Measurements from ENCODE around the gene COBL. TPM values are rescaled to one million over a fixed set of nuclear protein-coding genes. Genes with fewer than 3 reads are reported as not detected.

The COBL gene
- total and polyA plus RNA-seq, 2 of the 4 experiments (the other 2 are of a cell fraction) = under 0.01 TPM; not detected in 1

- CTCF ChIA-PET = no interaction called here
- no peak overlapping the region for H3K14ac ChIP-seq (replicated peaks; ENCODE audit: low read depth, low read length)
Observed at GRCh38 chr7:51064688-51065087, 251.9 kb downstream of the COBL start.

More at GRCh38 chr7:51064688-51065087, 251.9 kb downstream of the COBL start:
- H3K9ac ChIP-seq (ENCODE audit: low read depth, low read length) = no peak overlapping the region
- ATAC-seq (ENCODE audit: low read depth) = no peak
- no peak overlapping the region for H2AK9ac ChIP-seq (replicated peaks; ENCODE audit: low read depth, low read length, poor library complexity)
- intact Hi-C loops (cut with micrococcal nuclease) = loop anchor here (10.0 kb wide), 1 partner anchor 460 kb away; no protein-coding TSS in a partner anchor
- no peak overlapping the region for H2AFZ ChIP-seq (replicated peaks; ENCODE audit: low read length, poor library complexity)
- no peak overlapping the region for H3K23ac ChIP-seq (ENCODE audit: low read depth, low read length)
- TF ChIP-seq ELK1 (IDR thresholded peaks at IDR 0.05; ENCODE audit: borderline replicate concordance, low read depth, low read length) (no peak), CHD1 (IDR thresholded peaks at IDR 0.05; ENCODE audit: low read depth, low read length) (no peak), MAFK (IDR thresholded peaks at IDR 0.05; ENCODE audit: low read depth, low read length) (no peak), RAD21 (IDR thresholded peaks at IDR 0.05; ENCODE audit: low read length) (no peak), POLR2A (IDR thresholded peaks at IDR 0.05; ENCODE audit: low read depth, low read length) (no peak), USF2 (IDR thresholded peaks at IDR 0.05; ENCODE audit: low read depth, low read length) (no peak), RCOR1 (IDR thresholded peaks at IDR 0.05; ENCODE audit: insufficient replicate concordance, low read length) (no peak)
- POLR2A ChIA-PET (ENCODE audit: unreplicated experiment) = no interaction called here
- H4K91ac ChIP-seq (ENCODE audit: insufficient read depth, low read depth, low read length) = no peak overlapping the region
- H2BK5ac ChIP-seq (ENCODE audit: low read depth, low read length, poor library complexity, severe bottlenecking) = no peak overlapping the region
- H3K4me3 ChIP-seq (ENCODE audit: insufficient read depth, low read depth, low read length) = no peak overlapping the region
- no peaks in the 10 kb centered on the region for H3K9me1 ChIP-seq (ENCODE audit: insufficient read depth, low read length)
- H2BK15ac ChIP-seq (ENCODE audit: low read depth, low read length) = no peak overlapping the region
- no peaks in the 10 kb centered on the region for H3K9me3 ChIP-seq (ENCODE audit: control insufficient read depth, insufficient read depth, low read length)
- no peak overlapping the region for H3K4ac ChIP-seq (ENCODE audit: low read depth, low read length)
- no peak overlapping the region for H3K56ac ChIP-seq (ENCODE audit: extremely low read depth, insufficient read depth, low read length)
- dilution Hi-C loops (cut with HindIII; ENCODE audit: low sequenced_read_pairs, unreplicated experiment) = no loop called here
- WGBS, 2 experiments (ENCODE audit: extremely low coverage in 2 of 2, insufficient read length in 1 of 2) = no CpG with 5 or more reads among the region's 3 CpGs
- H3K79me1 ChIP-seq (ENCODE audit: low read depth in 1 of 2, low read length in 2 of 2) = no peaks in the 10 kb centered on the region
- no peak overlapping the region for H3K4me2 ChIP-seq (ENCODE audit: low read depth, low read length)
- H3K18ac ChIP-seq (ENCODE audit: low read depth, low read length) = no peak overlapping the region
- H4K5ac ChIP-seq (ENCODE audit: low read depth, low read length) = no peak overlapping the region
- no peak overlapping the region for H2AK5ac ChIP-seq (ENCODE audit: low read depth, low read length)
- DNase-seq = no peak
- no peak overlapping the region for H4K8ac ChIP-seq (ENCODE audit: low read depth in 2 of 2, low read length in 2 of 2)
- BruUV-seq (replicated peaks) = no TSS peak
- no peak overlapping the region for H2BK20ac ChIP-seq (ENCODE audit: low read depth, low read length)
- no peaks in the 10 kb centered on the region for H4K20me1 ChIP-seq (ENCODE audit: insufficient read depth, low read length)
- no peaks in the 10 kb centered on the region for H3K36me3 ChIP-seq (ENCODE audit: control insufficient read depth, insufficient read depth, low read length)
- H3K27ac ChIP-seq (ENCODE audit: insufficient read depth, low read length) = no peak overlapping the region
- no peaks in the 10 kb centered on the region for H3K4me1 ChIP-seq (ENCODE audit: control insufficient read depth, insufficient read depth, low read length)
- in situ Hi-C loops (cut with MboI; ENCODE audit: low sequenced_read_pairs) = loop anchor here (25.0 kb wide), 1 partner anchor 277 kb away; the partner anchor contains the start of gene GRB10
- no peak overlapping the region for H2BK120ac ChIP-seq (ENCODE audit: low read depth, low read length)
- peaks cover 18% of the 10 kb centered on the region; the same call in 1 of the 2 replicates for H3K27me3 ChIP-seq (ENCODE audit: control insufficient read depth, insufficient read depth, low read length)

All from IMR-90 (cell line).